K562 (cell line): ENCODE measurements around the gene IL2. TPM values are rescaled to one million over a fixed set of nuclear protein-coding genes. Genes with fewer than 3 reads are reported as not detected.

Source experiments
- ATAC-seq: fragments of 200-7000 bp; cut with Tn5 transposase; 3 replicates; pipeline ENCODE4 v1.9.1; 2020; ENCODE audit warnings: moderate library complexity
- BruUV-seq: library from RNA; stranded (reverse); fragments of 400-500 nt; replicated peaks from 2 replicates; lab custom pipeline; 2021; lab: Mats Ljungman, UMichigan
- CTCF ChIA-PET: fragments of 300-600 bp; formaldehyde crosslinking; extraction: SDS; loops from one replicate; lab custom pipeline; 2021; ENCODE audit warnings: low intra/inter-chr PET ratio; lab: Yijun Ruan, JAX
- POLR2A ChIA-PET: fragments of 300-600, 350-650 bp; sonication (Branson Sonifier 250); formaldehyde crosslinking; extraction: SDS; loops from one replicate; lab custom pipeline; 2021; ENCODE audit warnings: antibody characterized with exemption, inconsistent platforms; lab: Yijun Ruan, JAX
- DNase-seq, 4 experiments: peaks; one replicate each; pipeline versions ENCODE4 v3.0.0 to v3.0.0-alpha.2; 2011 to 2018; ENCODE audit warnings: low spot score in 3 of 4, mixed read lengths in 3 of 4; ENCODE audit errors: extremely low read depth in 1 of 4
- FAIRE-seq: peaks from 2 replicates; lab custom pipeline; 2011; peaks lifted over from hg19 to GRCh38; lab: Jason Lieb, UNC
- H2AFZ ChIP-seq: 2 replicates; pipeline ENCODE4 v1.6.0; 2011; ENCODE audit warnings: low read depth, low read length, control low read depth, inconsistent platforms
- H3K27ac ChIP-seq: fragments of 200-600 bp; 3 replicates; pipeline ENCODE4 v1.8.0; 2011; ENCODE audit warnings: low read depth, mild to moderate bottlenecking, control low read depth, inconsistent platforms, low read length, moderate library complexity, mixed read lengths; ENCODE audit errors: extremely low read depth
- H3K27me3 ChIP-seq, 2 experiments: fragments of 300-600 bp in 1 of 2; 2 replicates in 1 of 2; 3 replicates in 1 of 2; pipeline versions ENCODE4 v1.6.0 to v1.8.0; 2011; ENCODE audit warnings: inconsistent platforms in 2 of 2, low read length in 2 of 2, mild to moderate bottlenecking in 1 of 2, mixed read lengths in 1 of 2, moderate library complexity in 1 of 2; ENCODE audit not compliant: control insufficient read depth in 2 of 2, insufficient read depth in 2 of 2
- H3K36me3 ChIP-seq: fragments of 300-600 bp; 3 replicates; pipeline ENCODE4 v1.8.0; 2011; ENCODE audit warnings: mild to moderate bottlenecking, low read length, inconsistent platforms; ENCODE audit not compliant: control insufficient read depth, insufficient read depth
- H3K4me1 ChIP-seq, 2 experiments: fragments of 200-600 bp in 1 of 2; replicated peaks in 1 of 2; 2 replicates in 1 of 2; 3 replicates in 1 of 2; pipeline versions ENCODE4 v1.5.1 to v1.8.0; 2011; ENCODE audit warnings: inconsistent platforms in 2 of 2, low read length in 2 of 2, mild to moderate bottlenecking in 1 of 2, mixed read lengths in 1 of 2, moderate library complexity in 1 of 2; ENCODE audit not compliant: control insufficient read depth in 2 of 2, insufficient read depth in 2 of 2
- H3K4me2 ChIP-seq: 2 replicates; pipeline ENCODE4 v1.6.1; 2011; ENCODE audit warnings: low read length, control low read depth, inconsistent platforms, mixed read lengths; ENCODE audit not compliant: insufficient read depth
- H3K4me3 ChIP-seq: fragments of 200-600 bp; sonication (generic), shearing (Covaris generic); 2 replicates; pipeline ENCODE4 v1.5.1; 2016; ENCODE audit warnings: control low read depth, inconsistent platforms
- H3K79me2 ChIP-seq: fragments of 200-600 bp; 3 replicates; pipeline ENCODE4 v1.8.0; 2011; ENCODE audit warnings: low read length, inconsistent platforms; ENCODE audit not compliant: control insufficient read depth, insufficient read depth
- H3K9ac ChIP-seq, 2 experiments: 2 replicates each; pipeline versions ENCODE4 v1.6.0 to v1.6.1; 2011; ENCODE audit warnings: low read depth in 2 of 2, low read length in 2 of 2, control low read depth in 1 of 2, inconsistent platforms in 1 of 2, mild to moderate bottlenecking in 1 of 2, mixed read lengths in 1 of 2; ENCODE audit not compliant: insufficient read depth in 1 of 2
- H3K9me1 ChIP-seq: one replicate; pipeline ENCODE4 v1.6.0; 2011; ENCODE audit warnings: inconsistent platforms, mild to moderate bottlenecking, low read length, moderate library complexity; ENCODE audit not compliant: control insufficient read depth, insufficient read depth
- H3K9me3 ChIP-seq: replicated peaks from 2 replicates; pipeline ENCODE4 v1.5.1; 2011; ENCODE audit warnings: low read depth, low read length, inconsistent platforms; ENCODE audit not compliant: control insufficient read depth, insufficient read depth
- H4K20me1 ChIP-seq: replicated peaks from 2 replicates; pipeline ENCODE4 v1.6.1; 2011; ENCODE audit warnings: low read length, inconsistent platforms, mixed read lengths; ENCODE audit not compliant: control insufficient read depth, insufficient read depth
- GMEB1 ChIP-seq: fragments of 250-450 bp; sonication (Bioruptor Pico); IDR thresholded peaks from 2 replicates; pipeline ENCODE4 v1.4.0; 2020; ENCODE audit warnings: mild to moderate bottlenecking
- KHSRP ChIP-seq: fragments of 450-650 bp; IDR thresholded peaks from 2 replicates; pipeline ENCODE4 v1.6.1; 2017
- MITF ChIP-seq: IDR thresholded peaks from 2 replicates; pipeline ENCODE4 v1.6.1; 2014; ENCODE audit warnings: antibody characterized with exemption
- NFYB ChIP-seq: IDR thresholded peaks from 2 replicates; pipeline ENCODE4 v1.6.1; 2011; ENCODE audit warnings: mild to moderate bottlenecking, moderate library complexity; ENCODE audit not compliant: insufficient read length; ENCODE audit errors: extremely low read depth
- RBM22 ChIP-seq: fragments of 200-400 bp; formaldehyde crosslinking; IDR thresholded peaks from 2 replicates; pipeline ENCODE4 v1.6.1; 2018; ENCODE audit warnings: low read length, low read depth; ENCODE audit not compliant: poor library complexity, severe bottlenecking
- RERE ChIP-seq: sonication (generic); formaldehyde crosslinking; IDR thresholded peaks from 2 replicates; pipeline ENCODE4 v1.8.0; 2023; ENCODE audit warnings: missing genetic modification reagents, mild to moderate bottlenecking, borderline replicate concordance
- SMARCA5 ChIP-seq: fragments of 450-650 bp; IDR thresholded peaks from 2 replicates; pipeline ENCODE4 v1.6.1; 2016
- TARDBP ChIP-seq: fragments of 450-650 bp; IDR thresholded peaks from 2 replicates; pipeline ENCODE4 v1.6.1; 2016
- U2AF1 ChIP-seq: fragments of 200-400 bp; formaldehyde crosslinking; optimal IDR thresholded peaks from 2 replicates; pipeline ENCODE3; 2017; ENCODE audit warnings: mild to moderate bottlenecking, low read depth, low read length, moderate library complexity
- ZBTB17 ChIP-seq: fragments of 450-650 bp; formaldehyde crosslinking; IDR thresholded peaks from 2 replicates; pipeline ENCODE4 v1.4.0; 2020; ENCODE audit warnings: mild to moderate bottlenecking
- ZNF512 ChIP-seq: IDR thresholded peaks from 2 replicates; pipeline ENCODE4 v1.6.1; 2016; ENCODE audit warnings: missing genetic modification characterization, missing compliant biosample characterization
- ZNF583 ChIP-seq: fragments of 250-450 bp; sonication (Bioruptor Pico); IDR thresholded peaks from 2 replicates; pipeline ENCODE4 v1.4.0; 2020
- ZNF644 ChIP-seq: fragments of 200-800 bp; sonication (Bioruptor generic); IDR thresholded peaks from 2 replicates; pipeline ENCODE4 v1.6.1; 2016; ENCODE audit warnings: low read depth, missing genetic modification characterization, missing compliant biosample characterization
- WGBS: fragments of 100-300 bp; shearing (Covaris generic); methylation state at CpG from one replicate; pipeline ENCODE4 v1.1.6; 2016; ENCODE audit warnings: low coverage, mixed read lengths; ENCODE audit not compliant: insufficient coverage; ENCODE audit errors: missing lambda C conversion rate; 5-methylcytosine and 5-hydroxymethylcytosine counted together
- in situ Hi-C: fragments of 300-500 bp; cut with MboI; formaldehyde crosslinking; loops from 4 replicates; pipeline ENCODE4 v1.15.0; 2018; ENCODE audit warnings: inconsistent platforms, mixed read lengths
- intact Hi-C: fragments of 100-400 bp; cut with micrococcal nuclease; formaldehyde crosslinking; loops from 2 replicates; pipeline ENCODE4 v1.14.2; 2022
- polyA plus RNA-seq, 8 experiments: library from polyadenylated mRNA; depleted of rRNA in 4 of 8; stranded (reverse) in 5 of 8; unstranded in 3 of 8; fragments of >200 nt; fragmentation: Nextera tagmentation in 2 of 8; fragmentation: Illumina TruSeq in 1 of 8; extraction: Ambion mirVana in 2 of 8; extraction: Trizol in 1 of 8; gene quantifications; 2 replicates each; pipeline versions ENCODE4 v1.2.1 to v1.2.3, GENCODE V29; 2011 to 2014; ENCODE audit warnings: inconsistent platforms in 1 of 8, missing spikeins in 1 of 8
- total RNA-seq, 7 experiments: library from RNA; depleted of rRNA in 6 of 7; stranded (reverse); fragments of >200 nt in 6 of 7; fragmentation: Illumina TruSeq in 2 of 7; extraction: Trizol in 2 of 7; gene quantifications; 2 replicates each; pipeline versions ENCODE4 v1.2.1 to v1.2.3, GENCODE V29; 2011 to 2021; ENCODE audit warnings: low replicate concordance in 1 of 7

The IL2 gene
- total and polyA plus RNA-seq, 9 of the 15 experiments (the other 6 are each of a cell fraction or from before 2014, with no cell fraction given): 0.11 to 0.89 TPM; not detected in 7

- Histone ChIP-seq H3K4me2 (no peak overlapping the region), H3K9me3 (no peaks in the 10 kb centered on the region), H3K27me3 (no peaks in the 10 kb centered on the region), H3K4me3 (no peak overlapping the region), H2AFZ (no peak overlapping the region), H3K9me1 (no peaks in the 10 kb centered on the region), H3K4me1 (no peaks in the 10 kb centered on the region), H4K20me1 (no peaks in the 10 kb centered on the region), H3K27ac (no peak overlapping the region), H3K36me3 (no peaks in the 10 kb centered on the region), H3K9ac (no peak overlapping the region), H3K79me2 (no peaks in the 10 kb centered on the region)
- POLR2A ChIA-PET: no interaction called here
- no TSS peak for BruUV-seq
- intact Hi-C loops (no loop called here), in situ Hi-C loops (no loop called here)
- CTCF ChIA-PET: no interaction called here
- ATAC-seq (no peak), FAIRE-seq (no peak), DNase-seq (no peak)
- 23% methylated on average over 1 of the region's 1 CpG for WGBS
- TF ChIP-seq U2AF1: no peak
- no peak for TF ChIP-seq NFYB
- no peak for TF ChIP-seq ZNF512 (tag)
- TF ChIP-seq MITF: no peak
- TF ChIP-seq ZBTB17 (CRISPR knock-in tag): no peak
- no peak for TF ChIP-seq RBM22
- TF ChIP-seq KHSRP: no peak
- no peak for TF ChIP-seq TARDBP
- no peak for TF ChIP-seq ZNF644 (tag)
- TF ChIP-seq SMARCA5: no peak
- no peak for TF ChIP-seq GMEB1 (CRISPR knock-in tag)
- no peak for TF ChIP-seq RERE (CRISPR knock-in tag)
- no peak for TF ChIP-seq ZNF583 (CRISPR knock-in tag)
Observed at GRCh38 chr4:122453384-122453995, 3.0 kb downstream of the IL2 start.
